ENCODE measurements around the gene SNTG2.

GRCh38 chr2:949384-950079, 1.1 kb upstream of the SNTG2 start:
- TF ChIP-seq, protein P1, sequence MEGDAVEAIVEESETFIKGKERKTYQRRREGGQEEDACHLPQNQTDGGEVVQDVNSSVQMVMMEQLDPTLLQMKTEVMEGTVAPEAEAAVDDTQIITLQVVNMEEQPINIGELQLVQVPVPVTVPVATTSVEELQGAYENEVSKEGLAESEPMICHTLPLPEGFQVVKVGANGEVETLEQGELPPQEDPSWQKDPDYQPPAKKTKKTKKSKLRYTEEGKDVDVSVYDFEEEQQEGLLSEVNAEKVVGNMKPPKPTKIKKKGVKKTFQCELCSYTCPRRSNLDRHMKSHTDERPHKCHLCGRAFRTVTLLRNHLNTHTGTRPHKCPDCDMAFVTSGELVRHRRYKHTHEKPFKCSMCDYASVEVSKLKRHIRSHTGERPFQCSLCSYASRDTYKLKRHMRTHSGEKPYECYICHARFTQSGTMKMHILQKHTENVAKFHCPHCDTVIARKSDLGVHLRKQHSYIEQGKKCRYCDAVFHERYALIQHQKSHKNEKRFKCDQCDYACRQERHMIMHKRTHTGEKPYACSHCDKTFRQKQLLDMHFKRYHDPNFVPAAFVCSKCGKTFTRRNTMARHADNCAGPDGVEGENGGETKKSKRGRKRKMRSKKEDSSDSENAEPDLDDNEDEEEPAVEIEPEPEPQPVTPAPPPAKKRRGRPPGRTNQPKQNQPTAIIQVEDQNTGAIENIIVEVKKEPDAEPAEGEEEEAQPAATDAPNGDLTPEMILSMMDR (IDR thresholded peaks at IDR 0.05), result no peak
- TF ChIP-seq POLR2A (IDR thresholded peaks at IDR 0.05) (no peak), POLR2AphosphoS5 (IDR thresholded peaks at IDR 0.05) (no peak)
